ENCODE results near the gene GASK1A. TPM values are rescaled to one million over a fixed set of nuclear protein-coding genes. Genes with fewer than 3 reads are reported as not detected.

GASK1A gene
- total RNA-seq, 1 donor from 2014 or later = 0.72 TPM

GRCh38 chr3:43053291-43053690 is 74.2 kb downstream of the GASK1A start:
- H3K36me3 Mint-ChIP-seq (ENCODE audit: low read depth, unreplicated experiment) = peaks cover 19% of the 10 kb centered on the region
- peaks cover 15% of the 10 kb centered on the region for H3K9me3 Mint-ChIP-seq (ENCODE audit: unreplicated experiment)
- no peak for TF ChIP-seq CTCF (IDR thresholded peaks at IDR 0.05; ENCODE audit: unreplicated experiment)
- H3K27ac Mint-ChIP-seq (ENCODE audit: unreplicated experiment) = no peak overlapping the region
- no peak overlapping the region for H3K4me3 Mint-ChIP-seq (ENCODE audit: unreplicated experiment)
- DNase-seq (ENCODE audit: low spot score) = no peak
- H3K4me1 Mint-ChIP-seq (ENCODE audit: unreplicated experiment) = no peaks in the 10 kb centered on the region
- peaks cover 4% of the 10 kb centered on the region for H3K27me3 Mint-ChIP-seq (ENCODE audit: unreplicated experiment)

- Mint-ChIP-seq H3K4me1 (ENCODE audit: unreplicated experiment) (no peaks in the 10 kb centered on the region), H3K27ac (ENCODE audit: unreplicated experiment) (no peak overlapping the region), H3K4me3 (ENCODE audit: unreplicated experiment) (no peak overlapping the region)
Measured at GRCh38 chr3:43054754-43055153, 75.6 kb downstream of the GASK1A start.

GRCh38 chr3:43055393-43055792 is 76.3 kb downstream of the GASK1A start:
- no peak overlapping the region for H3K4me3 Mint-ChIP-seq (ENCODE audit: unreplicated experiment)
- no peak for TF ChIP-seq CTCF (IDR thresholded peaks at IDR 0.05; ENCODE audit: unreplicated experiment)
- peaks cover 18% of the 10 kb centered on the region for H3K36me3 Mint-ChIP-seq (ENCODE audit: low read depth, unreplicated experiment)
- peaks cover under 1% of the 10 kb centered on the region for H3K4me1 Mint-ChIP-seq (ENCODE audit: unreplicated experiment)
- peaks cover 10% of the 10 kb centered on the region for H3K27me3 Mint-ChIP-seq (ENCODE audit: unreplicated experiment)
- no peak for DNase-seq (ENCODE audit: low spot score)
- H3K9me3 Mint-ChIP-seq (ENCODE audit: unreplicated experiment) = peaks cover 14% of the 10 kb centered on the region
- no peak overlapping the region for H3K27ac Mint-ChIP-seq (ENCODE audit: unreplicated experiment)

More at GRCh38 chr3:43054754-43055153, 75.6 kb downstream of the GASK1A start:
- Mint-ChIP-seq H3K9me3 (ENCODE audit: unreplicated experiment) (peaks cover 15% of the 10 kb centered on the region), H3K36me3 (ENCODE audit: low read depth, unreplicated experiment) (peaks cover 18% of the 10 kb centered on the region), H3K27me3 (ENCODE audit: unreplicated experiment) (peaks cover 4% of the 10 kb centered on the region)
- TF ChIP-seq CTCF (IDR thresholded peaks at IDR 0.05; ENCODE audit: unreplicated experiment) = no peak
- DNase-seq (ENCODE audit: low spot score) = no peak

DNA sequence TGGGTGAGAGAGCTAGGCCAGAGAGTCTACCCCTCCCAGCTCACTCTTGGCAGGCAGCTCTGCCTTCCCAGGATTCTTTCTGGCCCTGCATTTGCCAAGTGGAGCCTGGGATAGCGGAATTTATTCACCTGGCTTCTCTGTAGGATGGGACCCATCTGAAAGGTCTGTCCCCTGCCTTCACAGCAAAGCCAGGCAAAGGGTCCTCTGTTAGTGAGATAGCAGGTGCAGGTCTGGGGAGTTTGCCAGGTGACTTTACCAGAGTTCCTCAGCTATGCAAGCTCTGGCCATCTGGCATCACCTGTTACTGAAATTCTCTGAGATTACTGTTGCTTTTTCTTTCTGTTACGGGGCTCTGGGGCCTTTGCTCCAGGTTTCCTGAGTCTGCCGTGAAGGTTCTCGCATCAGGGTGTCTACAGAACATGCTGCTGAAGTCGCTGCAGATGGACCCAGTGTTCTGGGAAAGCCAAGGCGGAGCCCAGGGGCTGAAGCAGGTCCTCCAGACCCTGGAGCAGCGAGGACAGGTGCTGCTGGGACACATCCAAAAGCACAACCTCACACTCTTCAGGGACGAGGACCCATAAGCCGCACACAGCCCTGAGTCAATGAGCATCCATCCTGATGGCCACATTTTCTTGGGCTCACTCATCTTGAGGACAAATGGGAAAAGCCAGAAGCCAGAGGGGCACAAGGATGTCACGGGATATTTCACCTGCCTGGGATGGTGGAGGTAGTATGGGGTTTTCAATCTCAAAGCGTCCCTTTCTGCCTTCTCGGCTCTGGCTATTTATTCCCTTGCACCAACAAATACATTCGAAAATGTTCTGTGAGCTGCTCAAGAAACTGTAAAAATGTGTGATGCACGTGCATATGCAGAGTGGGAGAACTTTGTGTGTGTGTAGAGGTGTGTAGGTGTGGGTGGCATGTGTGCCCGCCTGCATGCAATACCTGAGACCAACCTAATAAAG is 77.0 kb downstream of the GASK1A start:
- Mint-ChIP-seq H3K4me1 (ENCODE audit: unreplicated experiment) (peaks cover 7% of the 10 kb centered on the region), H3K27me3 (ENCODE audit: unreplicated experiment) (peaks cover 10% of the 10 kb centered on the region), H3K9me3 (ENCODE audit: unreplicated experiment) (peaks cover 7% of the 10 kb centered on the region), H3K27ac (ENCODE audit: unreplicated experiment) (no peak overlapping the region), H3K36me3 (ENCODE audit: low read depth, unreplicated experiment) (peaks cover 15% of the 10 kb centered on the region), H3K4me3 (ENCODE audit: unreplicated experiment) (no peak overlapping the region)
- no peak for DNase-seq (ENCODE audit: low spot score)
- TF ChIP-seq CTCF (IDR thresholded peaks at IDR 0.05; ENCODE audit: unreplicated experiment) = no peak

DNA sequence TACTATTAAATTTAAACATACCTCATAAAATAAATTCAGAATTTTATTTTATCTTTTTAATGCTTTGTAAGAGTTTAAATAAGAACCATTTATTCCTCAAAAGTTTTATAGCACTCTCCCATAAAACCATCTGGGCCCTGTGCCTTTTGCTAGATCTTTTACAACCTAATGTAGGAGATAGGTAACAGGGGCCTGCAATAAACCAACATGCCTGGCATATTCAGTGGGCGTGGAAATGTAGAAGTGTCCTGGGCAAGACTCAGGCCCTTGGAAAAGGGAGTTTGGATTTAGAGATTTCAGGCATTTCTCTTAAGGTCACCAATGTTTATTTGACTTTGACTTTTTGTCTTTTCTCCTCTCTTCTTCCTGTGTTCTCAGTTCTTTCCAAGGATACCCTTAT is 80.3 kb downstream of the GASK1A start:
- H3K27me3 Mint-ChIP-seq (ENCODE audit: unreplicated experiment) = peaks cover 8% of the 10 kb centered on the region
- H3K27ac Mint-ChIP-seq (ENCODE audit: unreplicated experiment) = no peak overlapping the region
- H3K4me1 Mint-ChIP-seq (ENCODE audit: unreplicated experiment) = peaks cover 12% of the 10 kb centered on the region
- no peaks in the 10 kb centered on the region for H3K9me3 Mint-ChIP-seq (ENCODE audit: unreplicated experiment)
- H3K36me3 Mint-ChIP-seq (ENCODE audit: low read depth, unreplicated experiment) = no peaks in the 10 kb centered on the region
- H3K4me3 Mint-ChIP-seq (ENCODE audit: unreplicated experiment) = no peak overlapping the region
- TF ChIP-seq CTCF (IDR thresholded peaks at IDR 0.05; ENCODE audit: unreplicated experiment) = no peak
- DNase-seq (ENCODE audit: low spot score) = no peak
